HuH-7.5 (cell line): ENCODE data around the gene SLAMF1.
"Not testable (repeated sequence)": the region's sequence is repeated elsewhere in the genome, so short reads cannot be mapped to it uniquely, and the experiment has no call there.

Source experiments
- DNase-seq: peaks from one replicate; pipeline ENCODE4 v3.0.0; 2011; ENCODE audit warnings: low spot score

Gene SLAMF1

DNA sequence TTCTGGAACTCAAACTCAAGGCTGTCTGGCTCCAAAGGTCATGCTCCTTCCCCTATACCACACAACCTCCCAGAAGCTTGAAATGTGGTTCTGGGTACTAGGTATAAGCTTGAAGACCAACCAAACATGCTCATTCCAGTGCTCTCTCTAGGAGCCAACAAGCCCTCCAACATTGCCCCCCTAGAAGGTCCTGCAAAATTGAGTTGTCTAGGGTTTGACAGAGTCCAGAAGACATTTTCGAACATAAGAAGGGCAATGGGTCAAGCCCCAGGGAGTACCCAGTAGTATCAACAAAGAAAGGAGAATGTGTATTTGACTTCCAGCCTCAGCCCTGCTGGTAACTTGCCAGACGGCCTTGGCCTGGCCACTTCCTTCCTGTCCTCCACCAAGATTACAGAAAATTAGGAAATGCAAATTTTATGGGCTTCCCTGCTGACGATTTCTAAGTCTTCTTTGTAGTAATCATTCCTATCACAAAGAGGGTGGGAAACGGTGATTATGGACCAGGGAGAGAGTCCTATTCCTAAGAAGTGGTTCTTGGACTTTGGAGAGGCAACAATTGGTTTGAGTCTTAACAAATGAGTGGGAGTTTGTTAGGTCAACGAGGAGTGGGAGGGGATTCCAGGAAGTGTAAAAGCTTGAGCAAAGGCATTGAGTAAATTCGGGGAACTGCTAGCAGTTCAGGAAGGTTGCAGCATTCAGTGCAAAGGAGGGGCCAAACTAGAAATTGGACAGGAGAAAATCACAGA lies 18.7 kb upstream of the SLAMF1 start:
- no peak for DNase-seq

DNA sequence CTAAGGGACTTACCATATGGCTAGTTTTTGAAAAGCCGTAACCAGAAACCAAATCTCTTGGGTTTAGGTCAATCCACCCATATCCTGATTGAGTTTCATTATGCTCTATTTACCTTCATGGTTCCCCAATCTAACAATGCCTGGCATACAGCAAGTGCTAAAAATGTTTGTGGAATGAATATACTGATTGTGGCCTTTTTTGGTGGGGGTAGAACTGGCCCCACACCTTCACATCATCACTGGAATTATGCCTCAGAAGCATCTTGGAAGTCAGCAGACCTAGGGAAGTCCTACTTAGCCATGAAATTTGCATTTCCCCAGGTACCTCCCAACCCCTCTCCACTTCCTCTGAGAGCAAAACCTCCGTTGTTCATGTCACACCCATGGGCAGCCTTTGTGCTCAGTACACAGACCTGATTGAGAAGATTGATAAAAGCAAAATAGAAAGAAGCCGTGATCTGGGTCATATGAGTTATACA lies 17.8 kb upstream of the SLAMF1 start:
- DNase-seq: no peak

DNA sequence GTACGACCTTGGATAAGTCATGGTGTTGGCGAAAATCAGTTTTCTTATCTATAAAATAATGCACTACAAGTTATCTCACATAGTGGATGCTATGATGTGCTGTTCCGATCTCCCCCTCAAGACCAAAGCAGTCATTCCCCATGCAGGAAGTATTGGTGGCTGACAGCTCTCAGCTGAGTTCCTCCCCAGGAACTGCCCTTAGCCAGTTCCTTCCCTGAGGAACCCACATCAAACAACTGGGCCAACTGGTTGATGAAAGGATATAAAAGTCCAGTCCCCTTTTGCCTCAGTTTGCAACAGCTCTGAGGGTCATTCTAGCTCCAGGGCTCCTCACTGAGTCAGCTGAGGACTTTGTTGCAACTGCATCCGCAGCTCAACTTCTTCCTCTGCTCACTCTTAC lies 16.1 kb upstream of the SLAMF1 start:
- no peak for DNase-seq

DNA sequence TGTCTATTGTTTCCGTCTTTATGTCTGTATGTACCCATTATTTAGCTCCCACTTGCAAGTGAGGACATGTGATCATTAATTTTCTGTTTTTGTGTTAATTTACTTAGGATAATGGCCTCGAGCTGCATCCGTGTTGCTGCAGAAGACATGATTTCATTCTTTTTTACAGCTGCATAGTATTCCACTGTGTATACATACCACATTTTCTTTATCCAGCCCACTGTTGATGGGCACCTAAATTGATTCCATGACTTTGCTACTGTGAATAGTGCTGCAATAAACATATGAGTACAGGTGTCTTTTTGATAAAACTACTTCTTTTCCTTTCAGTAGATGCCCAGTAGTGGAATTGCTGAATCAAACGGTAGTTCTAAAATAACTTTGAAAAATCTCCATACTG lies 12.7 kb upstream of the SLAMF1 start:
- no peak for DNase-seq

DNA sequence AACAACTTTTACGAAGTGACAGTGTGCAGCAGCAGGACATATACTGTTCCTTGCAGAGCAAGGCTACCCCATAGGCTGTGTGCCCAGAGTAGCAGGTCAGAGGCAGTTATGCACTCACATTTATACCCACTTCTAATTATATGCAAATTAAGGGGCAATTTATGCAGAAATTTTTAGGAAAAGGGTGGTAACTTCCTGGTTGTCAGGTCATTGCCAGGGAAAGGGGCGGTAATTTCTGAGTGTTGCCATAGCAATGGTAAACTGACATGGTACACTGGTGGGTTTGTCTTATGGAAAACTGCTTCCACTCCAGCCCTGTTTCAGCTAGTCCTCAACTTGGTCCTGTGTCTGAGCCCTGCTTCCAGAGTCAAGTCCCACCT lies 12.0 kb upstream of the SLAMF1 start:
- no peak for DNase-seq

DNA sequence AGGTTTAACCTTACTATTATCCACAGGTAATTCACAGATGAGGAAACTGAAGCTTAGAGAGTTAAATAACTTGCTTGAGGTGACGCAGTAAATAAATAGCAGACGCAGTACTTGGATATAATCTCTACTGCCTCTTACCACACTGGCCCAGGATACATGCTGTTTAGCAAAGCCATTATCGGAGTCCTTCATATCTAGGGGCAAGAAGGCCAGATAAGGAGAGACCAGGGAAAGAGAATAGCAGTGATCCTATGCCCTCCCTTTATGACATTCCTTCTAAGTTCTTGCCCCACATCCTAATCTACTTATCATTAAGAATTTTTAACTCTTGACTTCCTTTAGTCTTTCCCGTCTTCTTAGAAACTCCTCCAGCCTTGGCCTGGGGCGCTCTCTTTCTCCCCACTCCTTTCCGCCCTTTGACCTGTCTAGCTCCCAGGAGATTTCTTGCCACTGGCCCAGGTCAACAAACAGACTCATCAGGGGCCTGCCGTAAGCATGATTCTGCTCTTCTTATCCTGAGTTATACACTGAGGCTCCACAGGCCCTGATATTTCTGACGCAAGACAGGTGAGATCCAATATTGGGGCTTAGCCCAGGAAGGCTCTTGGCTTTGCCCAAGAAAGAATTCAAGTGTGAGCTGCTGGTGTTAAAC lies 11.4 kb upstream of the SLAMF1 start:
- no peak for DNase-seq

DNA sequence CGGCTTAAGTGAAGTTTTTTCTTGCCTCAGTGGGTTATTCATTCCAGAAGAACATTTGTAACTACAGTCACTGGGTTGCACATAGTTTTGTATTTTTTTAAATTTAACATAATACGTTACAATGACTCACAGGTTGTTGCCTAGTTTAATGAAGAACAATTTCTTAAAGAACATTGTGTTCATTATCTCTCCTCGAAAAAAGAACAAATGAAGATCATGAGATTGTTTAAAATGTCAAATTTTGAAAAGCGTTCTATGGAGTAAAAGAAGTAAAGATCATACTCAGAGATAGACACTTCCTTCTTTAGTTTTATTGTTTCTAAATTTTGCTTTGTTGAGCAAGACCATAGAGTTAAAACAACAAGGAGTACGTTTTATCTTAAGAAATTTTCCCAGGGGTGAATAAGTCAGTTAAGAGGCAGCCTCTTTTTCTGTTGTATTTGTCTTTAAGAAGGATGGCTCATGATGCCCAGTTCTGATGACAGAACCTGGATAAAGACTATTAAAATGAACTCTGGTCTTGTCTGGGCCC lies 10.5 kb upstream of the SLAMF1 start:
- DNase-seq: no peak

DNA sequence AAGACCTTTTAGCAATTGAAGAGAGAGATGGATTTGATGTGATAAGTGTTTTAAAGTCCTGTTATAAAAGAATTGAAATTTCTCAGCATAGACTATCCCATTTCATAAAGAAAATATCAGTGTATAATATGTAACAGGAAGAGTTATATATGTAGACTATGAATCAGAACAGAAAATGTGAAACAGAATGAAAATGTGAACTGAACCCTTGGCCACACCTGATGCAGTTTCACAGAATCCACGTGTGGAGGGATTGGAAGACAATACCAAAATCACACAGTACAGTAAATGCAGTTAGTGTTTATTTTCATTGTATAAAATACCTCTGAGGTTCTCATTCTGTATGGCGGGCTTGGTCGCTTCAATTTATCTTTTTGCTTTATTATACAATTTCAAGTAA lies 9.9 kb upstream of the SLAMF1 start:
- DNase-seq: no peak

DNA sequence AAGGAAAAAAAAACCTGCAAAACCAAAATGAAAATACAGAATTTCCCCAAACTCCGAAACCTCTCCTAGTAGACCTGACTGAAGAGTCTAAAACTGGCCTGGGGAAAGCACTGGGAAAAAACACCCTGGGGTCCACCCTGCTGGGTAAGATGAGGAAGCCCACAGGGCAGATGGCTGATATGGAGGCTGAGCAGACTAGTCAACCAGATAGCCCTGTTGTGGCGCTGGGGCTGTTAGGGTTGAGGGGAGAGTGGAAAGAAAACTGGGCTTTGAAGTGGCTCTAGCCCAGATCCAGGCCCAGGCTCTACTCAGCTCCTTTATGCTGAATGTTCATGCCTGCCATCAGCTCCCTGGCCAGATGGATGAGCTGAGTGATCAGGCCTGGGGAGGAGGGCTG lies 6.8 kb upstream of the SLAMF1 start:
- DNase-seq: no peak

DNA sequence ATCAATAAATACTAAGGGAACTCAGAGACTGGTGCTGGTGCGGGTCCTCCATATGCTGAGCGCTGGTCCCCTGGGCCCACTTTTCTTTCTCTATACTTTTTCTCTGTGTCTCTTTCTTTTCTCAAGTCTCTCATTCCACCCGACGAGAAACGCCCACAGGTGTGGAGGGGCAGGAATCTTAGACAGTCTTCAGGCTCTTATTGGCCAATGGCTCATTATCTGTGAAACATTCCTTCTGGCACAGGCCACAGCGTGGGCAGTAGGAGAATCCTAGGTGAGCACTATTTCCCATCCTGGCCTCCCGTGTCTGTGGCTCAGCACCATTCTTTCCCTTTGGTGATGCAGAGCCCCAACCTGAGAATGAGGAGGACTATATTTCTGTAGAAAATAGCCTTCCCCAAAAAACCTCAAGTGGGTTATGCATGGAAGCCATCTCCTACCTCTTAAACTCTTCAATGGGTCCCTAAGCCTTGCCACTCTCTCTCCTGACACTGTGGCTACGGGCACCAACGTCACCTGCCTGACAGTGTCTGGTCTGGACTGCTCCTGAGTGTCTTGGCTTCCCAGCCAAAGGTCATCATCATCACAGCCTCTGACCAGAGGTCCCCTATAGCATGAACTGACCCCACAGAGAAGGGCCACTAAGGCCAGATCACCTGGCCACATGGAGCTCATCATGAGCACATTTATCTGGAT lies 6.2 kb upstream of the SLAMF1 start:
- no peak for DNase-seq

DNA sequence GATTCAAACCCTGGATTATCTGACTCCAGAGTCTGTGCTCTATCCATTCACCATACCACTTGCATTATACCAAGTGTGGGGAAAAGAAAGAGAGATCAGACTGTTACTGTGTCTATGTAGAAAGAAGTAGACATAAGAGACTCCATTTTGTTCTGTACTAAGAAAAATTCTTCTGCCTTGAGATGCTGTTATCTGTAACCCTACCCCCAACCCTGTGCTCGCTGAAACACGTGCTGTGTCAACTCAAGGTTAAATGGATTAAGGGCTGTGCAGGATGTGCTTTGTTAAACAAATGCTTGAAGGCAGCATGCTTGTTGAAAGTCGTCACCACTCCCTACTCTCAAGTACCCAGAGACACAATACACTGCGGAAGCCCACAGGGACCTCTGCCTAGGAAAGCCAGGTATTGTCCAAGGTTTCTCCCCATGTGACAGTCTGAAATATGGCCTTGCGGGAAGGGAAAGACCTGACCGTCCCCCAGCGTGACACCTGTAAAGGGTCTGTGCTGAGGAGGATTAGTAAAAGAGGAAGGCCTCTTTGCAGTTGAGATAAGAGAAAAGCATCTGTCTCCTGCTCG lies 5.3 kb upstream of the SLAMF1 start:
- DNase-seq: not testable (repeated sequence)

DNA sequence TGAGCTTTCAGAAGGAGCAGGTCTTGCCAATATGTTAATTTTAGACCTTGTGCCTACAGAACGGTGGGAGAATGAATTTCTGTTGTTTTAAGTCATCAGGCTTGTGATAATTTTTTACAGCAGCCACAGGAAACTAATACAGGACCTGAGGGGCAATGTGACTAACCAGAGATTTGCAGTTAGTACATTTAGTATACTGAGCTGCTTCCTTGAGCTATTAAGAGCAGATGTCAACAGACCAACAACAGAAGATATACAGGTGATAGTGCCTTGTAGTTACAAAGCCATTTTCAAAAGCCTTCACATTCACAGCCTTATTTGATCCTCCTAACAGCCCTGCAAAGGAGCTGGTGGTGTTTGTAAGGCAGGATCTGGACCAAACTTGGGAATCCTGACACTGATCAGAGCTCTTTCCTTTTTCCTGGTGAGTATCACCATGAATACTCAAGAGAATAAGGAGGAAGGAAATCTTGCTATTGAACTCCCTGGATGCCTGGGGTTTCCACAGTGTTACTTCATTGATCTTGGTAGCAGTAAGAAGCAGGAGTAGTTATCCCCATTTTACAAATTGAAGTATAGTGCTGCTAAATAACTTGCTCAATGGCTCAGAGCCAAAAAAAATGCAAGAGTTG lies 4.7 kb upstream of the SLAMF1 start:
- no peak for DNase-seq

DNA sequence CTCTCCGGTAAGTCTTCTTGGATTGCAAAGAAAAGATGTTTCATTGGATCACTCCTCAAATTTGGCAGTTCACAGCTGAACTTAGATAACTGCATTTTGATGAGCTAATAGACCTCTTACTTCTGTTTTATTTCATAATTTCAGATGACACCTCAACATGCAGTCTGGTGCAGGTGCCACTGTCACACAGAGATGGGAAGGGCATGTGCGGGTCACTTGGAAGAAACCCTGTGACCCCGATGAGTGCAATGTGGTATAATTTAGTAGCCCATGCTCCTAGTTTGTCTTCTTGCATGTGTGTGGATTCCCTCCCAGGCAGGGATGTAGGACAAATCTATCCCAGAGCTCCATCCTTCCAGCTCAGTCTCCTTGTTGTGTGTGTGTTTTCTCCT lies 481 bp upstream of the SLAMF1 start:
- no peak for DNase-seq

DNA sequence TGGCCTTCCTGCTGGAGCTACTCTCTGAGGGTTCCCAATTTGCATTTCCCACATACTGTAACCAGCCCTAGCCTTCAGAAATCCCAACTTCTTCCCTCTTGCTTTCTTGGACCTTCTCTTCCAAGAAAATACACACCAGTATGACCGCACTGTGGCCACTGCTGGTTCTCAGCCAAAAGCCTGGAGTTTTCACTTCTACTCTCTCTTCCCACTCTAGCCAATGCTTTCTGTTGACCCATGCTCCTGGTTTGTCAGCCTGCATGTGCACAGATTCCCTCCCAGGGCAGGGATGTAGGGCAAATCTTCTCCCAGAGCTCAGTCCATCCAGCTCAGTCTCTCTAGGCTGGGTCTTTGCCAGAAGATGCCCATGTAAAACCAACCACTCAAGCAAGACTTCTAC lies 664 bp downstream of the SLAMF1 start:
- DNase-seq: no peak

DNA sequence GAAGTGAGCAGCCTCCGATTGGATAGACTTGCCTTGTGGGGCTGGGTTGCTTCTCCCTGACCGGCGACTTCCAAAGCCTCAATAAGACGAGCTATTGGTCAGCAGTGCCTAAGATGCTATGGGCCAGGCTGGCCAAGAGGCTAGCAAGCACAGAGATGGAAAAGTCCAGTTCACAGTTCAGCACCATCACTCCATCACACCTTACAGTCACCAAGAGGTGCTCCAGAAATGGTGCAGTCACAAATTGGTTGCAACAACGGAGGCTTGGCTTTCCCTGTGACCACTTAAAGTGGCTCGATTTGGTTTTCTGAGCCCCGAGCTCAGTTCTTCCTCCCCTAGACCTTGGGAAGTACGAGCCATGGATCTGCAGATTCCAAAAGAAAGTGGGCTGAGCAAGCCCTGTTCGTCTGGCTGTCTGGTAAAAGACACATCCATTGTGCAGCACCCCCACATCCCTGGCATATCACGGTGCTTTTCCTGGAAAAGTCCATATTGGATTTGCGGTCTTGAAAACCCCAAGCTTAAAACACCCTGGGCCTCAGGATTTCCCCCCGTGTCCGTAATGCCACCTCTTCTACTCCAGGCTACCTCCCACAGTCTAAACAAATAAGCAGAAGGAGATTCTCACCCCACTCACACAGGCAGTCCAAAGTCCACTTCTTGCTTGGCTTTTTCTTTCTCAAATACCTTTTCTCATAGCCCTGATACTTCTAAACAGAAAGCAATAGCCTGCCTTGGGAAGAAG lies 1.3 kb downstream of the SLAMF1 start:
- DNase-seq: no peak

DNA sequence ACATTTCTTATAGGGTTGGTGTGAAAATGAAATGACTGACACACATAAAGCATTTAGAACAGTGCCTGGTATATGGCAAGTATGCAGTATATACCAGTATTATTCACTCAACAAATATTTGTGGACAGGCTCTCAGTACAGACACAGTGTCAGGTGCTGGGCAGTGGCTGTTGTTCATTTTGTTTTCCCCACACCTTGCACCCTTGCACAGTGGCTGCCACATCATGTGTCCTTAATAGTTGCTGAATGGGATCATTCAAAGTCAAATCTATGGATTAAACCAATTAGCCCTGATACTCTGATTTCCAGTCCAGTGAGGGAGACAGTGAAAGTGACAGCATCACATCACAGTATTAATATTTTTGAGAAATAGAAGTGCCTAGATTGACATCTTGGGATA lies 2.4 kb downstream of the SLAMF1 start:
- DNase-seq: no peak

DNA sequence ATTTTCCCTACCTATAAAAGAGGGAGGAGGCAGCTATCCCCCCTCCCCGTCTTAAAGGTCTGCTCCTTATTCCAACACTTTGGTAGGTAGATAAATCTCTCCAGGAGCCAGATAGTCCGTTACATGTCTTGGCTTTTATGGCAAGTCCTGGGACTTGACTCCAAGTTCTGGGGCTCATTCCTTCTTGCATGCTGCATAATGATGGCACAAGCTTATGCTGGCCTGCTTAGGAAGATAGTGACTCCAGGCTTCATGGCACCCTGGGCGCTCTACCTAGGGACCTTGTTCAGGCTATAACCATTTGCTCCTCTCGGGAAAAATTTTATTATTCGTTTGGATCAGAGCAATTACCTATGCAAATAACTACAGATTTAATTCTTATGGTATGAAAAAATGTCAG lies 3.7 kb downstream of the SLAMF1 start:
- no peak for DNase-seq

DNA sequence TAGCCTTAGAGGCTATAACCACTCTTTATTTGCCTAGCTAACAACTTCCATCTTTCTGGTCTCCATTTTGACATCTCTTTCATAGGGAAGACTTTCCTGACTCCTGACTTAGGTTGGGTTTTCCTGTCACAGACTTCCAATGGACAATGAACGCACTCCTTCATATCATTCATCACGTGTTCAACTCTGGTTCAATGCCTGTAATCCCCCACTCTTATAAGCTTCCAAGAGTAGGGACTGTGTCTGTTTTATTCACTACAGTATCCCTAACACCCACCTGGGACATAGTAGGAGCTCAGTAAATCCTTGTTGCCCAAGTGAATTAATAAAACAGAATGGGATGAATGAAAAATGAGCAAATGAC lies 4.6 kb downstream of the SLAMF1 start:
- DNase-seq: no peak

DNA sequence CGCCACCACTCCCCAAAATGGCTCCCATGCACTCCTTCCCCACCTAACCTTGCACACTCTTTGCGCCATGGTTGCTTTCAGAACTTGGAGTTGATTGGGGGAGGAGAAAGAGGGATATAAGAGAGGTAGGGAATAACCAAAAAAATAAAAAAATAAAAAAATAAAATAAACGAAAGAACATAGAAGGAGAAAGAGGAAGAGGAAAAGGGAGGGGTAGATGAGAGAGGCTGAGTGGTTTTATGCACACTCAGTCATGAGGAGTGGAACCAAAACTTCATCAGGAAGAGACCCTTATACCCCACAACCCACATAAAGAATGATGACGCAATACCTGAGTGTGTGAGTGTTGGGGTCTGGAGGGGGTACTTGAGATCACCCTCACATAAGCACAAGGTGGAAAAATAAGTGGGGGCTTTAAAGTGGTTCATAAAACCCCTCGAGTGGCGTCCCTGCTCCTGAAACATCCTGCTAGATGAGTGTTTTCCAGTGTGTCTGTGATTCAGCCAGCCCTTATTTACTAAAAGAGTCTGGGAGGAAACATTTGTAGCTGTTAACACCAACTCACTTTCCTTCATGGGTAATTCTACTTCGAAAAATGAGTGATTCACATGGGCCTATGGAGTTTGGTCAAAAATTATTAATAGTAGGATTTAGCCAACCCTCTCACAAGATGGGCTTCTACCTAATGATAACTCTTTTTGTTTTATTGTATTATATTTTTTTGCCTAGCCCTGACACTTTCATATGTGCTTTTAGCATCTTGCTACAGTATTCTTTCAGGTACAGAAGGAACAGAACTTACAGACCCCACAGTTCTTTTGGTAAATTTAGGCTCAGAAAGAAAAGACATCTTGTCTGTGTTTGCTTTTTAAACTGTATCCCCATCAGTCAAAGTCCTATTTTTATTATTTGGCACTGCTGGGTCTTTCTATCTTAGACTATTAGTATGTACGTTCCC lies 5.2 kb downstream of the SLAMF1 start:
- DNase-seq: no peak

DNA sequence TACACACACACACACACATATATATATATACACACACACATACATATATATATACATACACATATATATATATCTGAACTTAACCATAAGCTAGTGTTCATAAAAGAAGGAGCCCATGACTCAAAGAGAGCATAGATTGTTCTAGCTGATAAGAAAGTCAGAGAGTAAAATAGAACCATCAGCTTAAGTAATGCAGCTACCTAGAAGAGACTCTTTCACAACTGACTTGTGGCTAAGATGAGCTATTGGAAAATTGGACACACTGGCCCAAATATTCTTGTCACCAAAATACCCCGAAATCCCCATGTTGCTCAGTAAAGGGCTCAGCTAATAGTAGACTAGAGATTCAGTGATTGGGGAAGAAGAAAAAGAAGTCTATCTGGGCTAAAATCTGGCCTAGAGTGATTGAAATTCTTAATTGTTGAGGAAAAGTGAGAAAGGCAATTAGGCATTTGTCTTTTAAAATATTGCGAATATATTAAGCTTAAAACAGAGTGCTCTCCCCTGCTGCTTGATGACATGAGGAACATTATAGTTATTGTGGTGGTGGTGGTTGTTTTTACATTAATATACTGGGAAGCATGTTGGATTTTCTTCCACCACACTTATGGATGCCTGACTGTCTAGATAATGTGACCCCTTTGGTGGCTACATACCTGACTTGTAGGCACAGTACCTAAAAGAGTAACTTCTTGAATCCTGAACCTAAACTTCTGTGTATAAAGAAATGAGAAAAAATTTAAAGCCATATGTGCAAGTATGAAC lies 6.3 kb downstream of the SLAMF1 start:
- DNase-seq: no peak
